RPMI8226 (cell line): ENCODE data around the gene NPC1L1.
A peak's percentile ranks its signal among the peaks of the same experiment; 100 is the strongest.

Experiments used
- DNase-seq: peaks from one replicate; pipeline ENCODE4 v3.0.0-alpha.2; 2015

NPC1L1 gene, protein sequence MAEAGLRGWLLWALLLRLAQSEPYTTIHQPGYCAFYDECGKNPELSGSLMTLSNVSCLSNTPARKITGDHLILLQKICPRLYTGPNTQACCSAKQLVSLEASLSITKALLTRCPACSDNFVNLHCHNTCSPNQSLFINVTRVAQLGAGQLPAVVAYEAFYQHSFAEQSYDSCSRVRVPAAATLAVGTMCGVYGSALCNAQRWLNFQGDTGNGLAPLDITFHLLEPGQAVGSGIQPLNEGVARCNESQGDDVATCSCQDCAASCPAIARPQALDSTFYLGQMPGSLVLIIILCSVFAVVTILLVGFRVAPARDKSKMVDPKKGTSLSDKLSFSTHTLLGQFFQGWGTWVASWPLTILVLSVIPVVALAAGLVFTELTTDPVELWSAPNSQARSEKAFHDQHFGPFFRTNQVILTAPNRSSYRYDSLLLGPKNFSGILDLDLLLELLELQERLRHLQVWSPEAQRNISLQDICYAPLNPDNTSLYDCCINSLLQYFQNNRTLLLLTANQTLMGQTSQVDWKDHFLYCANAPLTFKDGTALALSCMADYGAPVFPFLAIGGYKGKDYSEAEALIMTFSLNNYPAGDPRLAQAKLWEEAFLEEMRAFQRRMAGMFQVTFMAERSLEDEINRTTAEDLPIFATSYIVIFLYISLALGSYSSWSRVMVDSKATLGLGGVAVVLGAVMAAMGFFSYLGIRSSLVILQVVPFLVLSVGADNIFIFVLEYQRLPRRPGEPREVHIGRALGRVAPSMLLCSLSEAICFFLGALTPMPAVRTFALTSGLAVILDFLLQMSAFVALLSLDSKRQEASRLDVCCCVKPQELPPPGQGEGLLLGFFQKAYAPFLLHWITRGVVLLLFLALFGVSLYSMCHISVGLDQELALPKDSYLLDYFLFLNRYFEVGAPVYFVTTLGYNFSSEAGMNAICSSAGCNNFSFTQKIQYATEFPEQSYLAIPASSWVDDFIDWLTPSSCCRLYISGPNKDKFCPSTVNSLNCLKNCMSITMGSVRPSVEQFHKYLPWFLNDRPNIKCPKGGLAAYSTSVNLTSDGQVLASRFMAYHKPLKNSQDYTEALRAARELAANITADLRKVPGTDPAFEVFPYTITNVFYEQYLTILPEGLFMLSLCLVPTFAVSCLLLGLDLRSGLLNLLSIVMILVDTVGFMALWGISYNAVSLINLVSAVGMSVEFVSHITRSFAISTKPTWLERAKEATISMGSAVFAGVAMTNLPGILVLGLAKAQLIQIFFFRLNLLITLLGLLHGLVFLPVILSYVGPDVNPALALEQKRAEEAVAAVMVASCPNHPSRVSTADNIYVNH (N-terminal part only)

DNA sequence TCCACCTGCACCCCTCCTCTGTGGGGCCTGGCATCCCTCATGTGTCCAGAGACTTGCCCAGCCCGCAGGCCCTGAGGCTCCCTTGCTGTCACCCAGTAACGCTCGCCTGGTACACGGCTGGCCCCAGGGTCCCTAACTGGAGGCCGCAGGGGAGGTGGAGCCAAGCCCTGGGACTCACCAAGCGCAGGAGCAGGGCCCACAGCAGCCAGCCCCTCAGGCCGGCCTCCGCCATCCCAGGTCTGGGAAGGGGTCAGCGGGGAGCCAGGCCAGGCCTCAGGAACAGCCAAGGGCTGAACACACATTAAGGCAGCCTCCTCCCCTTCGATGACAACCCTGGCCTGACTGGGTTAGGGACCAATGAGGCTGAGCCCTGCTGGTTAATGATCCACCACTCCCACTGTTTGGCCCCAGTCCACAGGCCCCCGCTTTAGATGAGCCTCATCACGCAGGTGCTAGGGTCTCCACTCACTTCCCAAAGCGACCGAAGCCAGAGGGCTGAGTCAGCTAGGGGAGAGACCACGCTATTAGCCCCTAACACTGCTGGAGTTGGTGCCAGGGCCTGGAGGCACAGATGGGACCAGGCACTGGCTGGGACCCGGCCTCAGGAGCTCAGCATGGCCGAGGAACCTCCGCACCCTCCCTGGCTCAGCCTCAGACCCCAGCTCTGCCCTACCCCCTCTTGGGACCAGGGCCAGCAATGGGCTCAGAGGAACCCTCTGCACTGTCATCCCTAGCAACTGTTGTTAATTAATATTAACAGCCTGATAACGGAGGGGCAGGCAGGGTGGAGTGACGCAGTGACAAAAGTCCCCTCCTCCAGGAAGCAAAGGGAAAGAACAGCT lies at the start of gene NPC1L1:
TSS of gene NPC1L1 (minus strand) at position 303 of the 842 bp plus-strand sequence. CDS start at position 232, 71 bp downstream.
- no peak for DNase-seq

DNA sequence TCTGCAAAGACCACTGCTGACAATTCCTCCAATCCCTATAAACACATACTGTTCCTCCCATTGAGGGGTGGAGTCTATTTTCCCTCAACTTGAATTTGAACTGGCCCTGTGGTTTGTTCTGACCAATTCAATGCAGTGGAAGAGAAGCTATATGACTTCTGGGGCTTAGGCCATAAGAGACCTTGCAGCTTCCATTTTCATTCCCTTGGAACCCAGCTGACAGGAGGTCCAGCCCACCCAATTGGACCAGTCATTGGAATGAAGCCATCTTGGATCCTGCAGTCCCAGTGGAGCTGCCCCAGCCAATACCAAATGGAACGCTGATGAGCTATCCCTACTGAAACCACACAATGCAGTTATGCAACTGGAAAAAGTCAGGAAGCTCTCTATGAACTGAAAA lies 49.8 kb upstream of the NPC1L1 start:
- DNase-seq = no peak

DNA sequence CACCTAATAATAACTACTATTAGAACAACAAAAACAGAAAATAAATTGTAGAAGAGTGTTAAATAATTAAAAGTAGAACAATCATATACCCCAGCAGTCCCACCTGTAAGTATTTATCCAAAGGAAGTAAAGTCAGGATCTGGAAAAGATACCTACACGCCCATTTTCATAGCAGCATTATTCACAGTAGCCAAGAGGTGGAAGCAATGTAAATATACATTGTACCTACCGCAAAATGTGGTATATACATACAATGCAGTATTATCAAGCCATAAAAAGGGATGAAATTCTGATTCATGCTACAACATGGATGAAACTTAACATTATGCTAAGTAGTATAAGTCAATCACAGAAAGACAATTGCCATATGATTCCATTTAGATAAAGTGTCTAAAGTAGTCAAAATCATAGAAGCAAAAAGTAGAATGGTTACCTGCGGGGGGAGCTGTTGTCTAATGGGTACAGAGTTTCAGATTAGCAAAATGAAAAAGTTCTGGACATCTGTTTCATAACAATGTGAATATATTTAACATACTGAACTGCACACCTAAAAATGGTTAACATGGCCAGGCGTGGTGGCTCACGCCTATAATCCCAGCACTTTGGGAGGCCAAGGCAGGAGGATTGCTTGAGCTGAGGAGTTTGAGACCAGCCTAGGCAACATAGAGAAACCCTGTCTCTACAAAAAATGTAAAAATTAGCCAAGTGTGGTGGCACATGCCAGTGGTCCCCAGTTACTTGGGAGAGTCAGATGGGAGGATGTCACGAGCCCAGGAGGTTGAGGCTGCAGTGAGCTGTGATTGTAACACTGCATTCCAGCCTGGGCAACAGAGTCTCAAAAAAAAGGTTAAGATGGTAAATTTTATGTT lies 46.9 kb upstream of the NPC1L1 start:
- DNase-seq = peak; percentile 77

DNA sequence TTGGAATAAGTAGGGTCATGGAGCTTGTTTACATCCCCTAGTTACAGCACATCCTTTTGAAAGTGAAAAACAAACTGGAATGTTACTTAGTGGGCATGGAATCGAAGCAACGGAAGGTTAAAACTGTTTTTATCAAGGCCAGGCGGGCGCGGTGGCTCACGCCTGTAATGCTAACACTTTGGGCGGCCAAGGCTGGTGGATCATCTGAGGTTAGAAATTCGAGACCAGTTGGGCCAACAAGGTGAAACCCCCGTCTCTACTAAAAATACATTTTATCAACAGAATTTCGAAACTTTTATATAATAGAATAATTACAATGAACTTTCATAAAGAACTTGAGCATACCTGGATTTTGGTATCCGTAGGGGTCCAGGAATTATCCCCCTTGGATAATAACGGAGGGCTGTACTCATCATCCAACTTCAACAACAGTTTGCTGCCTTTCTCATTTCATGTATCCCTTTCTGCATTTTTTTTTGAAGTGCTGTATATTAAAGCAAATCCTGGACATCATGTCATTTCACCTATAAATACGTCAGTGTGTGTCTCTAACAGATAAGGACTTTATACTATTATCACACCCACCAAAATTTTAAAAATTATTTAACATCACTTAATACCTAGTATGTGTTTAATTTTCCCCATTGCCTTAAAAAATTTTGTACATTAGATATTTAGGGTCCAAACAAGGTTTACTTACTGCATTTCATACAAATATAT lies 42.2 kb upstream of the NPC1L1 start:
- no peak for DNase-seq

DNA sequence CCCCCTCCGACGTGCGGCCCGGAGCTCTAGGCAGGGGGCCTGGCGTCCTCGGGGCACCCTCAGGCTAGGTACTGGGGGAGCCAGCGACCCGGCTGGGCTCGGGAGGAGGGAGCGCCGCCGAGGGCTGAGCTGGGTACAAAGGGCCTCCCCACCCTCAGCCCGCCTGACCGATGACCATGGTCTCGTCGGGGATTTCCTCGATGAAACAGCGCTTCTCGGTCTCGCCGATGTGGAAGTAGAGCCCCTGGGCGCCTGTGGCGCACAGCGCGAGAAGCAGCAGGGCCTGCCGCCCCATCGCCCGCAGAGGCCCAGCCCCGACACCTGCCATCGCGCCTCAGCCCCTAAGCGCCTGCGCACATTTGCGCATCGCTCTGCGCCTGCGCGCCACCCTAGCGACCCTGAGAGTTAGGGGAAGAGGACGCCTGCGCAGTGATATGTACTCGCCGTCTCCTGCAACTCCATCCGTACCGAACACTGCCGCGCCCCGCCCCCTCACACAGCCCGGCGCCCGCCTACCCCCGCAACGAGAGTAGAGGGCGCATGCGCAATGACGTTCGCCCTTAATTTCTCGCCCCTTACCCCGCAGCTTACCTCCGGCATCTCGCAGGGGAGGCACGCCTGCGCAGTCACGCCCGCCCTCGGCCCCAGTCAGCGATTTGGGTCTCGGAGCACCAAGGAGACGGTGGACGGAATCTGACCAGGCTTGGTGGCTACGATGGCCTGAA lies 40.9 kb upstream of the NPC1L1 start, which contains the start of gene TMED4:
TSS of gene TMED4 (minus strand) at position 353 of the 725 bp plus-strand sequence. CDS start at position 328, 25 bp downstream.
- DNase-seq = peak; percentile 99

DNA sequence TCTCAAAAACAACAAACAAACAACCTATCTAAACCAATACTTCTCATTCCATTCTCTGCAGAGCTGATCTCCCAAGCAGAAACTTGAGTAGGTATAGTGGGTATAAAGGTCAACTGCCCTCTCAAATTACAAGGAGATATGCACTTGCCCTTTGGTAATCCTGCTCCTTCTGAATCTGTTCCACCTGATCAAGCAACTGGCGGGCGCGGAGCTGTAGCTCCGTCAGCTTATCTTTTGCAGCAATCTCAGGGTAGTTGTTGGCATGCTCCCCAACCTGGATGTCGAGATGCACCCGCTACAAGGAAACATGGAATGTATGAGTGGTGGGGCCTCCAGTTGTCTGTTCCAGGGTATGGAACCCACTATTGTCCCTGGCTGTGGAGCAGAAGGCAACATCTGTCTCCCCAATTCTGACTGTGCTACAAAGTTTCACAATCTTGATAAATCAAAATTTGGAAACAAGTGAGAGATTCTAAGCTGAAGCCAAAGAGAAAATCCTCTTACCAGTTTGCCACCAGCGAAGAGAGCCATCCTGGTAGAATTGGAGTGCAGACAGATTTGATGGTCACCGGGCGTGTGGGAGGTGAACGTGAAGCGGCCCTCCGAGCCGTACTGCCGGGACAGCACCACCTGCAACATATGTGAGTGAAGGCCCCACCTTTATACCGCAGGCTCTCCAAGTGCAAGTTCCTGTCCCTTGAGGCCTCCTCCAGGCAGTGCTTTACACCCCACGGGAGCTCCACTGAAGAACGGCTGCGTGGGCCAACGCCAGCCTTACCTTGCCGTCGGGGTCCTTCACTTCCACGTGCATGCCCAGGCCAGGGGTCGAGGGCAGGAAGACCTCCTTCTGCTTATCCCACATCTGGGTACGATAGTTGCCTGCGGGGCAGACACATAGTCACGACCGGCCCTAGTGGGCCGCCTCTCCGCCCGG lies 40.1 kb upstream of the NPC1L1 start:
- peak; percentile 74 for DNase-seq

DNA sequence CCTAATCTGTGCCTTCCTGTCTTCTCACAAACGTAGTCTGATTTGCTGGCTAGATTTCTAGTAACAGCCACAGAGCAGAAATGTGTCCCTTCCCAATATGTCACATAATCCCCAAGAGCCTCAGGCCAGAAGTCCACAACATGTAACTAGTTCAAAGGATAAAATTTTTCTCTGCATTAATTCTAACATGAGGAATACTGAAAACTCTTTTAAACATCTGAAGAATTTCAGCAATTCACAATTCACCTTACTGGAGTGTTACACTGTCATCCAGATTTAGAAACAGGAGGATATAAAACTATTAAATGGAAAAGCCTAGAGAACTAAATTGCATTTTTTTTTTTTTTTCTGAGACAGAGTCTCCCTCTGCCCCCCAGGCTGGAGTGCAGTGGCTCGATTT lies 35.1 kb upstream of the NPC1L1 start:
- DNase-seq = no peak

DNA sequence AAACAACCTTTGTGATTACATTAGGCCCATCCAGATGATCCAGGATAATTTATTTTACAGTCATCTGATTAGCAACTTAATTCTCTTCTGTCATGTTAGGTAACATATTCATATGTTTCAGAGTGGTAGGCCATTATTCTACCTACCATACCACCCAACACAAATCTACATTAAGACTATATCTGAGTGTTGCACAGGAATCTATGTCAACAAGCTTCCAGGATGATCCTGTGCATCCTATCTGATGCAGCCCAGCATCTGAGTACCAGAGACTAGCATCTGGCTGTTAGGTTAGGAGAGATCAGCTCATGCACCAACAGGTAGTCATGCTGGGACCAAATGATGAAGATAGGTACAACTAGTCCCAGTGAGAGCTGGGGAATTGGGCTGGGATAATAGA lies 33.9 kb upstream of the NPC1L1 start:
- DNase-seq = no peak

DNA sequence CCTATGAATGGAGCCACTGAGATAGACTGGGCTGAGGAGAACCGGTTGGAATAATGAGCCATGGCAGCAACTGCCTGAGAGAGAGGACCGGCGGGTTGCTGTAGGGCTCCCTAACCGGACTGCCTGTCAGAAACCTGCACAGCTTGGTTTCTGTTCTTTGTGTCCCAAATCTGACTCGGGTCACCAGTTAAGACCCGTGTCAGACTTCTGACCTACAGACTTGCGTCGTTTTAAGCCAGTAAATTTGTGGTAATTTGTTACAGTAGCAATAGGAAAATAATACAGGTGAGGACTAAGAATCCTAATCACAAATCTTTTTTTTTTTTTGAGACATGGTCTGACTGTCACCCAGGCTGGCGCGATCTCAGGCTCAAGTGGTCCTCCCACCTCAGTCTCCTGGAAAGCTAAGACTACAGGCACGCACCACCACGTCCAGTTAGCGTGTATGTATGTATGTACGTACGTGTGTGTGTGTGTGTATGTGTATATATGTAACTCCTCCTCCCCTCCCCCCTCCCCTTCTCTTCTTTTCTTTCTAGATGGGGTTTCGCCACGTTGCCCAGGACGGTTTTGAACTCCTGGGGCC lies 33.2 kb upstream of the NPC1L1 start:
- DNase-seq = no peak

DNA sequence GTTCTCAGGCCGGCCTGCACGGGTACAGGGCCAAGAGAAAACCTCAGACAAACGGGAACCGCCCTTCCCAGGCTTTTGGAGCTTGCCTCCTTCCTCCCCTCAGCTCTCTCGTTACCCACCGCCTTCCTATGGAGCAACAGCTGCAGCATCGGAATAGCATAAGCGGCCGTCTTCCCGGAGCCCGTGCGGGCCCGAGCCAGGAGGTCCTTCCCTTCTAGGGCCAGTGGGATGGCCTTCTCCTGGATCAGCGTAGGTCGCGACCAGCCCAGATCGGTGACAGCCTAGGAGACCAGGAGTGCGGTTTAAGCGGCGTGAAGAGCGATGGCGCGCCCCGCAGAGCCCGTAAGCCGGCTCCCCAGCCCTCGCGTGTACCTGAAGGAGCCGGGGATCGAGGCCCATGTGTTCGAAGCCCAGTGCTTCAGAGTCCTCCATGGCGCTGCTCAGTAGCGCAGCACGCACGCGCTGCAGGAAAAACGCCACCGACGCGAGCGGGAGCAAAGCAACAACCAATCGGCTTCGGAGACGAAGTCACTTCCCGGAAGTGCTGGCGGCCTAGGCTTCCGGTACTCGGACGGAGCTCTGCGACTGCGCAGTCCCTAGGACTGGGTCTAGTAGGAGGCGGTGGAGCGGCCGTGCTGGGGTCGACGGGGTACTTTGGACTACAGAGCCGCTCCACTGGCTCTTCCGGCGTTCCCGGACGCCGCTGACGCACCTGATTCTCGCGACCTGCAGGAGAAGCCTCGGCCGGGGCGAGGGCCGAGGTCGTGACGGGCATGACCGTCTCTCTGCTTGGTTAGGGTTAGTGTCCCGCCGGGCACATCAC lies 32.5 kb upstream of the NPC1L1 start, which contains the start of gene DDX56:
TSS of gene DDX56 (minus strand) at position 445 of the 823 bp plus-strand sequence. CDS start at position 432, 13 bp downstream.
- DNase-seq = peak; percentile 99

DNA sequence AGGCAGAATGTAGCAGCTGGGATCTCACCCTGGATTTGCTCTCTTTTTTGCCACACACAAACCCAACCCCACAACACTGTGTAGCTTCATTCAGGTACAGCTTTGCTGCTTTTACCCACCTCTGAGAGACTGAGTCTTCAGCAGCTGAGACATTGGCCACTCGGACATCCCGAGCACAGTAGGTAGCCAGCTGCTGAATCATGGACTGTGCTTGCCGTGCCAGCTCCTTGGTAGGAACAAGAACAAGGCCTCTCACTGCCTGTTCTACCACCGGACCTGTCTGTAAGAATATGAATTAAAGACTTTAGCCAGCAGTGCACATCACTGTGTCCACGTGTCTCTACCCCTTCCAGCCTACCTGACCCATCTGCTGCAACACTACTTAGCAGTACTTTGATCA lies 31.6 kb upstream of the NPC1L1 start:
- no peak for DNase-seq

DNA sequence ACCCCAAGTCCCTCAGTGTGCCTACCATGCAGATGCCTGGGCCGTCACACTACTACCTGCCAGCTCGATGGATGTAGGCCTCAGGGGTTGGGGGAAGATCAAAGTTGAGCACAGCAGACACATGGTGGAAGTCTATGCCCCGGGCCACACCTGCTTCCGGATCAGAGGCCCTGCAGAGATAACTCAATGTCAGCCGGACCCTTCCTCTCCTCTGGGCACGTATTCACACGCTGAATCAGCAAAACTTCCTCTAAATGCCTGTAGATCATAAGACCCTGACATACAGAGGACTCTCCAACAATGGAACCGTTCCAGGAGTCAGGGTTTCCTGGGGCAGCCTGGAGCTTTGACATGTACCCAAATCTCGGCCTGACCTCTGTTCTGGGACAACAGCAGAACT lies 28.8 kb upstream of the NPC1L1 start:
- no peak for DNase-seq

DNA sequence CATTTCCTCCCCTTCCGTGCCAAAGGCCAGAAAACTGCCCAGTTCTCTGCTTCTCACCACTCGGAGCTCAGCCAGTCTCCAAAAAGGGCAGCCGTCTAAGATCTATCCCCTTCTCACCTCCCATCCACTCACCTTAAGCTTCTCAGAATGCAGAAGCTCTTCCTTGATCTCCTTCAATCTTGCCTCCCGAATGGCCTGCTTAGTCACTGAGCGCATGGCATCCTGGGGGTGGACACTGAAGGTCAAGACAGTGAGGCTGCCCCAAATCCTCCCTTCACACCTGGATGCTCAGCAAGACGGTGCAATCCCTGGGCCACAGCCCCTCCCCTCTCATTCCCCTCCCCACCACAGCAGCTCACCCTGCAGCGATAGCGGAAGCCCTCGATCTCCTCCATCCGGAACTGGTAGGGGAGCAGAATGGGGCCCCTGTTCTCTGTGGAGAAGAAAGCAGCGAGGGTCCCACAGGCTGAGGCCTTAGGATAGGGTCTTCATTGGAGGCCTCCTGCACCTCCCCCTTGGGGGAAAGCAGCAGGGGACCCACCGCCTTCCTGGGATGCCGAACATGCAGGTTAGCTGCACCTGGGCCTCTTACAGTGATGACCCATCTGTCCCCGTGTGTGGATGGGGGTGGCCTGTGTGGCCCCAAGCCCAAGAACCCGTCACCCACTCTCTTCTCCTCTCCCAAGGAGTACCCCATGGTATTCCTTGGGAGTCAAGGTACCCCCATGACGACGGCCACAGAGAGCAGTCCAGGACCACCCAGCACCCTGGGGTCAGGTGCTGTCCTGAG lies 27.8 kb upstream of the NPC1L1 start:
- DNase-seq = no peak

DNA sequence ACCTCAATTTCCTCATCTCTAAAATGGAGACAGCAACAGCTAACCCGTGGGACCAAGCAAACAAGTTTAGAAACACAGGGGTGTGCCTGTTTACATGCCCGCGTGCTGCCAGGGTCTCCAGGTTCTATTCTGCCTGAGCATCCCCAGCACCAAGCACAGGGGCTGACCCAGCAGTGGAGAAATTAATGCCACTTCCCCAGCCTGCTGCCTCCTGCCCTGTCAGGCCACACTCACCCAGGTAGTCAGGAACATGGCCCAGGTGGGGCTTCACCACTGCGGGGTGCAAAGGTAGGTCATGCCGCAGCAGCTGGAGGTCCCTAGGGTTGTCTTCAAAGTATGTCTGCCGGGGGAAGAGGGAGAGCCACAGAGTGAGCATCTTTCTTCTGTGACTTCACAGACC lies 26.8 kb upstream of the NPC1L1 start:
- DNase-seq = no peak

DNA sequence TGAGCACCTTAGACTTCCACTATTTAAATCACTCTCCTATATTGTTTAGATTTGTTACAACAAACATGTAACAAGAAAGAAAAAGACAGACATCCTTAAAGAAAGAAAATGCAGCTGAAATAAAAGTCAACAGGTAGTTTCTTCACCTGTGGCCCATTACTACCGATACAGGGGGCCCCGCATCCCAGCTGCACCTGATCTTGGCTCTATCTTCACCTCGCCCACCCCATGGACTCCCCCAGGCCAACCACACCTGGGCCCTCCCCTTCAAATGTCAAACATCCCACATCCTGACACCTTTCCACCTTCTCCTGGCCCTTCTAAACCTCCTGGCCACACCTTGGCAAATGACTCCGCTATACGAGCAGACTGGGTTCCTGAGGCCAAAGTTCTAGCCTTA lies 25.6 kb upstream of the NPC1L1 start:
- DNase-seq = no peak
